ENCODE data around the gene FAM199X.
"Not testable (repeated sequence)": the region's sequence is repeated elsewhere in the genome, so short reads cannot be mapped to it uniquely, and the experiment has no call there.

The FAM199X gene

GRCh38 chrX:104189837-104190236, 23.6 kb downstream of the FAM199X start:
- no peak for DNase-seq

- no peak for DNase-seq
Observed at GRCh38 chrX:104193485-104193884, 27.2 kb downstream of the FAM199X start.

GRCh38 chrX:104195013-104195412, 28.8 kb downstream of the FAM199X start:
- no peak for DNase-seq

GRCh38 chrX:104195489-104196084, 29.3 kb downstream of the FAM199X start:
- peak; percentile 7 to 52 (median 46) for DNase-seq

GRCh38 chrX:104205548-104205947, 39.3 kb downstream of the FAM199X start:
- no peak for DNase-seq

- no peak for DNase-seq
Observed at GRCh38 chrX:104211187-104211586, 44.9 kb downstream of the FAM199X start.

- not testable (repeated sequence) for DNase-seq
Observed at GRCh38 chrX:104230060-104230459, 63.8 kb downstream of the FAM199X start.
